NOMO-1 treated with DMSO at 0.1 percent for 48 hours (cell line): ENCODE results near the gene C1orf210.
A peak's percentile ranks its signal among the peaks of the same experiment; 100 is the strongest.

Experiments used
- DNase-seq: peaks from one replicate; lab custom pipeline; 2025; ENCODE audit not compliant: unreplicated experiment; lab: John Stamatoyannopoulos, UW

Gene C1orf210

DNA sequence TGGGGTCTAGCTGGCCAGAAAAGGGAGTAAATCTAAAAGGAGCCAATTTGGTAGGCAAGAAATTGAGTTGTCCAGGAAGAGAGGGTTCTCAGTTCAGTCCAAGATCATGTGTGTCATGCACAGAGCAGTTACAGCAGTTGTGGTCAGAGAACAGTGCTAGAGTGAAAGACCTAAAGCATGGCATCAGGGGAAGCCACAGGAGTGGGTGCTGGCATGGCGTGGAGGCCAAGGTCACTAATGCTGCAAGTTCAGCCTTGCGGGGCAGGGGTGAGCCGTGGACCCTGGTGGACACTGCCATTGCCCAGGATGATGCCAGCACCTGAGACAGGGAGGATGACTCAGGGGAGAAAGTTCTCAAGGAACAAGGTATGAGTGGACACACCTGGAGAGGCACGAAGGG lies 32.2 kb downstream of the C1orf210 start:
- DNase-seq, result no peak

- DNase-seq, result no peak
These were observed 33.2 kb downstream of the C1orf210 start for GRCh38 chr1:43252225-43252624.

GRCh38 chr1:43251024-43251423 lies 34.4 kb downstream of the C1orf210 start:
- DNase-seq, result no peak

GRCh38 chr1:43250351-43250761 lies 35.0 kb downstream of the C1orf210 start:
- no peak for DNase-seq

DNA sequence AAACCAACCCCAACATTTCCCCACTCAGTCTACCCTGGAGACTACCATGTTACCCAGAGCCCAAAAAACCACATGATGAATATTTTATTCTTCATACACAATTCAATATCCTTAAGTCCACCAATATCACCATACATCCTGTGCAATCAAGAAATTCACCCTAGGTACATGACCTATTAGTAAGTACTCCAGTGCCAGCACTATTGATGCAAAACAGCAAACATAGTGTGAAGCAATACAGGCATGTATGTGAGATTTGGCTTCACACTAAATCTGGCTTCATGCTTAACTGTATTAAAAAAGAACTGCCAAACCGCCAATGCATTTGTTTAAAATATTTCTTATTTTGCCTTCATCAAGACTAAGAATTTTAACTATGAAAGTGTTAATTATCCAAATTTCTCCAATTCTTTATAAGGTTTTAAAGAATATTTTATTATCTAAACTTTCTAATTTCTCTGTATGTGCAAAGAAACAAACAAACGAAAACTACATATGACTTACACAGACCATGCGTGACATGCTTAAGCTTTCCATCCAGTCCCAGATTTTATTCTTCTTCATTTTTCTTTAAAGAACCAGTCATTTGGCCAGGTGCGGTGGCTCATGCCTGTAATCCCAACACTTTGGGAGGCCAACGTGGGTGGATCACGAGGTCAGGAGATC lies 38.0 kb downstream of the C1orf210 start:
- no peak for DNase-seq

DNA sequence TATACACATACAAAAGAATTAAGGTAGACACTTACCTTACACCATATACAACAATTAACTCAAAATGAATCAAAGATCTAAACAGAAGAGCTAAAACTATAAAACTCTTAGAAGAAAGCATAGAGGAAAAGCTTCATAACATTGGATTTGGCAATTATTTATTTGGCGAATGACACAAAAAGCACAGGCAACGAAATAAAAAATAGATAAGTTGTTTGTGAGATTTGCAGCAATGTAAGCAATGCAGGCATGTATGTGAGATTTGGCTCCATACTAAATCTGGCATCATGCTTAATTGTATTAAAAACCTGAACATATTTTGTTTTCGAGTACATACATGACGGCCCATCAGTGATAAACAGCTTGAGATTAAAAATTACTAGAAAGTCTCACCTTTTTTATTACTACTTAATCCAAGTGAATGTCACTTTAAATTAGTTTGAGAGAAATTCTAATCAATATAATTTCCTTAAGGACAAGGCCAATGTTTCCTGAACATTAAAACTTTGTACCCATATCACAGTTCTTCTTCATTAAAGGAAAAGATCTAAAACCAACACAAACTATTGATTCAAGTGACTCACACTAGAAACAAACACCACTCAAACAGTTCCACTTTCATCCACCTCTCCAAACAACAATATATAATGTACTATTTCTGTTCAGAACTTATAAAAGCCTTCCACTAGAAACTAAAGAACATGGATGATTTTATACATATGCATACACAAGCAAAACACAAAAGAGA lies 38.7 kb downstream of the C1orf210 start:
- no peak for DNase-seq

DNA sequence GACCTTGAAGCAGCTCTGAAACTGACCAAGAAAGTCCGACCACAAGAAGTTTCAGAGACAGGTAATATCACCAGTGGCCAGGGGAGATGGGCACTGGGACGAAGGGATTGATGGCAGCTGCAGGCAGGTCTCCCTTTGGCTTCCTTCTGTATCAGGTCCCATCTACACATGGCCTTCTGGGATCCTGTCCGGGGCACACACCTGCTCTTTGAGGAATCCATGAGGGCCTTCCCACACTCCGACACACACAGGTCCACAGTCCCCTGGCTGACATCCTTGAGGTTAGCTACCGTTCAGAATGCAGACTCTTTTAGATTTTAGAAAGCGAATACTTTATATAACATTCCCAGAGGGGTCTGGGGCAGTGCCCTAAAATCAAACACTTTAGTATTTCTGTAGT lies 42.1 kb downstream of the C1orf210 start:
- DNase-seq, result no peak

DNA sequence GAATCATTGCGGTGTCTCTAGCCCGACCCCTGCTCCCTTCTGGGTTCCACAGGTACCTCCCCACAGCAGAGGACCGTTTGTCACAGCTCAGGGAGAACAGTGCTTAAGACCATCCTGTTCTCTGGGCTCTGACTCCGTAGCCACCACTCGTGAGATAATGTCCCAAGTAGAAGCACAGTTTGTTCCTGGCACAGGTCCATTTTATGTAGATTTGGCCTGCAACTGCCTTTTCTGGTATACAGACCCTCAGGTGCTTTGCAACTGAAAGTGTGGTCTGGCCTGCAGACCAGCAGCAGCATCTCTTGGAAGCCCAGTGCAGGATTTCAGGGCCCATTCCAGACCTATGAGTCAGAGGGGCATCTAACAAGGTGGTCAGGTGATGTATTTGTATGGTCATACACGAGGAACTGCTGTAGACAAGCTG lies 44.0 kb downstream of the C1orf210 start:
- no peak for DNase-seq

DNA sequence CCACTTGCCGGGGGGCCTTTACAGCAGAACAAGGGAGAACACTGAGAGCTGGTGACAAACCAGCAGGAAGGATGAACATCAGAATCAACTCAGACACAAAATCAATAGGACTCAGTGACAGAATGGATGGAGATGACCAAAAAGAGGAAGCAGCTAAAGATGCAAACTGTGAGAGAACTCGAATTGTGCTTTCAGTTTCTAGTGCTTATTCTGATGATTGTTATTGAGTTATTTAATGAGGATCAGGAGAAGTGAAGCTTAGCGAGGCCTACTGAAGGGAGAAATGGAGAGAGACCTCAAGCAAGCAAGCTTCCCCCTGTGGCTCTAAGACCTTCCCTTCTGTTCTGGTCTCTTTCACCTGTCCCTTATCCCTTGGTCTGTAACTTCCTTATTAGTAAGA lies 45.9 kb downstream of the C1orf210 start:
- DNase-seq, result peak; percentile 92

DNA sequence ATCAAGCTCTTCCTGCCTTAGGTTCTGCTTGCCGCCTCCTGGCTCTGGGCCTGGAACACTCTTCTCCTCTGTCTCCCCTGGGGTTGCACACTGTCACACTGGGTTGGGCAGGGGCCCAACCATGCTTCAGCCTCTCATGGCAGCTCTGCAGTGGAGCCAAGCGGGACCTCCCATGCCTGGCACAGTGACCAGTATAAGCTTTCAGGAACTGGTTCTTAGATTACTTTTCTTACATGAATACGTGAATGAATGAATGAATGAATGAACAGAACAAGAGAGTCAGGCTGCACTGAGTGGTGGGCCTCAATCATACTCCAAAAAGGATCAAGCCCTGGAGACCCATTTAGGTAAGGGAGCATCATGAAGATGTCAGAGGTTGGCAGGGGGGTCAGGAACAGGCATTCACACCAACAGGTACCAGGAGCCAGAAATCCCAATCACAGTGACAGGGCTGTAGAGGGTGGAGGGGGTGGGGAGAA lies 46.4 kb downstream of the C1orf210 start:
- DNase-seq, result no peak

DNA sequence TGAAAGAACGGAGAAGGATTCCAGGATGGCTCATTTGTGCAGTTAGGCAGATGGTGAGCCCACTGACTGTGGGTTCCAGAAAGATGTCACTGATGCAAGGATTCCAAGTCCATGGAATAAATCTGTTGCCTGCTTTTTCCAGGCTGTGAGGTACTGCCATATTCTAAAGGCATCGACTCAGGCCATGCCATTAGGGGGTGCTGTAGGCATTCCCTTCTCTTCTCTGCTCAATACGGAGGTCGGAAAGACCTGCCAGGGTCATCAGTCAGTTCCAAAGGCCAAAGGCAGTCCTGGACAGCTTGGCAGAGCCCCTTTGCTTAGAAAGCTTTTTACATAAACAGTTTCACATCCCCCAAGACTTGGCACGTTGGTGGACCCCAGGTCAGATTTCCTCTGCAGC lies 47.3 kb downstream of the C1orf210 start:
- peak; percentile 30 for DNase-seq

- no peak for DNase-seq
These were observed 48.3 kb downstream of the C1orf210 start for GRCh38 chr1:43237121-43237520.

DNA sequence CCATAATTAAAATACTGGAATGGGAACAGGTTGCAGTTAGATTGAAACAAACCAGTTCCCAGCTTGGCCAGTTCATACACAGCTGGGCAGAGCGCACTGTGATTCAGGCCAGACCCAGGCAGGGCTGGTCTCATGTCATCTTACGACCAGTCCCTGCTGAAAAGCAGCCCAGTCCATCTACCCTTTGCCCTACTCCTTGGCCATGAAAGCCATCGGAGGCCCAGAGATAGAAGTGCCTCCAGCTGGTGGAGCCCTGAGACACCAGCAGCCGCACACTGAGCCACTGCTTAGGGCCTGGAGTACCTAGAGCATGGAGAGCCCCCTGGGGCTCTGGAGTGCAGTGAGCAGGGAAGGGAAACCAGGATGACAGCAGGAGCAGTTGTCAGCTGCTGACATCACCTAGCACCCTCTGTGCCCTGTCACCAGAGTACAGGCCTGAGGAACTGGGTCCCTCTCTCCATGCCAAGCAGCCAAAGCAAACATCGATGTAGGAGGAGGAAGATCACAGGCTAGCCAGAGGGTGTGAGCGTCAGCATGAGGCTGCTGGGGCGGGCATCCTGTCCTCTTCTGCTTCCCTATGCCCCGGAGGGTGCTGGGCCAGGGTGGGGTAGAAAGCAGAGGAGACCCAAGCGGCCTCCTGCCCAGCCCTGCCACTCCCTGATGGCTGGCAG lies 49.8 kb downstream of the C1orf210 start:
- no peak for DNase-seq

GRCh38 chr1:43235040-43235439 lies 50.3 kb downstream of the C1orf210 start:
- DNase-seq, result no peak

DNA sequence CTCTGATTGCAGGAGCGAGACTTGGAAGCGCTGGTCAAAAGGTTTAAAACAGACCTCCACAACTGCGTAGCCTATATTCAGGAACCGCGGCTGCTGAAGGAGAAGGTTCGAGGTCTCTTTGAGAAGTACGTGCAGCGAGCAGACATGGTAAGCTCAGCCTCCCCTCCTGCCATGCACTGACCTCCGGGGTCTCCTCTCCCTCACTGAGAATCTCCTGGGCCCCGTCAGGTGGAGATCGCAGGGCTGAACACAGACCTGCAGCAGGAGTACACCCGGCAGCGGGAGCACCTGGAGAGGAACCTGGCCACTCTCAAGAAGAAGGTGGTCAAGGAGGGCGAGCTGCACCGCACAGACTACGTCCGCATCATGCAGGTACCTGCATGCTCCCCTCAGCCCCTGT lies 51.1 kb downstream of the C1orf210 start:
- no peak for DNase-seq

GRCh38 chr1:43233631-43234030 lies 51.8 kb downstream of the C1orf210 start:
- no peak for DNase-seq

DNA sequence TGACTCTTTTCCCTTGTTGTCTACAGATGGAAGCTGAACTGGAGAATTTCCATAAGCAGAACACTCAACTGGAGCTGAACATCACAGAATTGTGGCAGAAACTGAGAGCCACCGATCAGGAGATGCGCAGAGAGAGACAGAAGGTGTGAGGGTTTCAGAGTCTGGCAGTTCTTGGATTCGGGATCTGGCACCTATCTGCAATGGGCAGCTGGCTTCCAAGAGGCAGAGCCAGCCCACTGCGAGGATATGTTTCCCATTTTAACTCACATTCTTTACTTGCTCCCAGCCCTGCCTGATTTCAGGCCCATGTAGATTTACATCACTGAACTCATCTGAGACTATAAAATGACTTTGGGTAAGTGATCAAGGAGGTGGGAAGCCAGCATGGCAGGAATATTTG lies 52.9 kb downstream of the C1orf210 start:
- DNase-seq, result no peak

DNA sequence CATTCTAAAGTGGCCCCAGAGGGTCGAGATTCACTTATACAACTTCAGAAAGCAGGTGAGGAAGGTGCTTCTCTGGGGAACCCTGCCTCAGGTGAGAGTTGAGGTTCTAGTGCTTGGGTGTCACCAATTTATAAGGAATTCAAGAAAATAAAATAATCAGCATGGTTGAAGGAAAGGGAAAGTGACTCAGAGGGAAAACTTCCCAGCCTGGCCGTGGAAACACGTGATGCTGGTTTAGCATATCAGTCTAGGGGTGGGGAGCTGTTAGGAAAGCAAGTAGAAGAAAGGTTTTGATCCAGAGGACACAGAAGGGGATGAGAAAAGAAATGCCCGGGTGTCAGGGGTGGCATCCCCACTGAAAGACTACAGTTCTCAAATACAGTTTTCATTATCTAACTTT lies 53.3 kb downstream of the C1orf210 start:
- DNase-seq, result no peak
